Endothelial cell of umbilical vein (primary cell): Measurements from ENCODE around the gene SUPT5H. TPM values are rescaled to one million over a fixed set of nuclear protein-coding genes. Genes with fewer than 3 reads are reported as not detected.

ENCODE experiments used
- BruUV-seq: library from RNA; stranded (reverse); fragments of 400-500 nt; replicated peaks from 2 replicates; lab custom pipeline; 2021; lab: Mats Ljungman, UMichigan
- CTCF ChIA-PET: fragments of 300-600, 350-600 bp; sonication (Branson Sonifier 250); formaldehyde crosslinking; loops from one replicate; lab custom pipeline; 2021; ENCODE audit warnings: antibody characterized with exemption, inconsistent platforms; lab: Charles Lee
- POLR2A ChIA-PET: fragments of 300-600, 350-600 bp; sonication (Branson Sonifier 250); formaldehyde crosslinking; loops from one replicate; lab custom pipeline; 2021; ENCODE audit warnings: antibody characterized with exemption, inconsistent platforms; lab: Charles Lee
- DNase-seq: peaks from one replicate; pipeline ENCODE4 v3.0.0-alpha.2; 2011; ENCODE audit warnings: low read depth, low spot score
- FAIRE-seq: peaks from 2 replicates; lab custom pipeline; 2011; peaks lifted over from hg19 to GRCh38; lab: Jason Lieb, UNC
- H2AFZ ChIP-seq: 2 replicates; pipeline ENCODE4 v1.6.0; 2012; ENCODE audit warnings: low read depth, low read length, control low read depth, inconsistent platforms
- H3K27ac ChIP-seq: 2 replicates; pipeline ENCODE4 v1.5.1; 2011; ENCODE audit warnings: low read depth, mild to moderate bottlenecking, control low read depth, low read length, moderate library complexity; ENCODE audit not compliant: insufficient read depth
- H3K27me3 ChIP-seq, 2 experiments: 2 replicates each; pipeline versions ENCODE4 v1.6.0 to v1.6.1; 2011; ENCODE audit warnings: low read length in 2 of 2, mixed read lengths in 1 of 2; ENCODE audit not compliant: control insufficient read depth in 2 of 2, insufficient read depth in 2 of 2
- H3K36me3 ChIP-seq, 2 experiments: 2 replicates in 1 of 2; 3 replicates in 1 of 2; pipeline ENCODE4 v1.5.1; 2011; ENCODE audit warnings: low read length in 2 of 2, mild to moderate bottlenecking in 1 of 2, moderate library complexity in 1 of 2; ENCODE audit not compliant: control insufficient read depth in 2 of 2, insufficient read depth in 2 of 2; ENCODE audit errors: extremely low read depth in 1 of 2
- H3K4me1 ChIP-seq: 3 replicates; pipeline ENCODE4 v1.5.1; 2011; ENCODE audit warnings: mild to moderate bottlenecking, low read length; ENCODE audit not compliant: control insufficient read depth, insufficient read depth; ENCODE audit errors: extremely low read depth
- H3K4me2 ChIP-seq: 2 replicates; pipeline ENCODE4 v1.6.1; 2011; ENCODE audit warnings: low read length, control low read depth, mixed read lengths; ENCODE audit not compliant: insufficient read depth
- H3K4me3 ChIP-seq, 3 experiments: fragments of 200-600 bp in 1 of 3; sonication (generic), shearing (Covaris generic) in 1 of 3; replicated peaks in 1 of 3; 2 replicates each; pipeline ENCODE4 v1.5.1; 2011 to 2016; ENCODE audit warnings: control low read depth in 3 of 3, low read length in 3 of 3, mild to moderate bottlenecking in 2 of 3, inconsistent platforms in 1 of 3, low read depth in 1 of 3, moderate library complexity in 1 of 3; ENCODE audit not compliant: insufficient read depth in 1 of 3
- H3K79me2 ChIP-seq: 2 replicates; pipeline ENCODE4 v1.6.0; 2012; ENCODE audit warnings: low read length, inconsistent platforms; ENCODE audit not compliant: control insufficient read depth, insufficient read depth
- H3K9ac ChIP-seq: replicated peaks from 2 replicates; pipeline ENCODE3; 2011; ENCODE audit warnings: low read length, control low read depth; ENCODE audit not compliant: insufficient read depth; ENCODE audit errors: extremely low read depth
- H3K9me1 ChIP-seq: replicated peaks from 3 replicates; pipeline ENCODE4 v1.6.0; 2011; ENCODE audit warnings: mild to moderate bottlenecking, low read length; ENCODE audit not compliant: control insufficient read depth, insufficient read depth; ENCODE audit errors: extremely low read depth
- H3K9me3 ChIP-seq: replicated peaks from 2 replicates; pipeline ENCODE4 v1.5.1; 2012; ENCODE audit warnings: low read length, inconsistent platforms; ENCODE audit not compliant: control insufficient read depth, insufficient read depth
- H4K20me1 ChIP-seq: replicated peaks from 2 replicates; pipeline ENCODE3; 2011; ENCODE audit warnings: mild to moderate bottlenecking, low read length; ENCODE audit not compliant: control insufficient read depth, insufficient read depth; ENCODE audit errors: extremely low read depth
- EZH2 ChIP-seq: IDR thresholded peaks from 2 replicates; pipeline ENCODE4 v1.6.1; 2012; ENCODE audit warnings: borderline replicate concordance, low read depth, mild to moderate bottlenecking, moderate library complexity, low read length, inconsistent platforms; ENCODE audit not compliant: severe bottlenecking
- dilution Hi-C: fragments of 300-500 bp; cut with MboI; formaldehyde crosslinking; loops from one replicate; pipeline ENCODE4 v1.15.0; 2019; ENCODE audit warnings: low sequenced_read_pairs; ENCODE audit not compliant: extremely low pct_ligation_motif_present
- intact Hi-C: fragments of 100-400 bp; cut with micrococcal nuclease; formaldehyde crosslinking; loops from one replicate; pipeline ENCODE4 v1.10.0; 2022
- polyA plus RNA-seq, 4 experiments: library from polyadenylated mRNA; depleted of rRNA in 3 of 4; stranded (reverse) in 3 of 4; unstranded in 1 of 4; fragments of >200 nt; gene quantifications; 2 replicates each; pipeline versions ENCODE4 v1.2.1 to v1.2.3, GENCODE V29; 2011 to 2012; ENCODE audit warnings: missing spikeins in 1 of 4
- total RNA-seq: library from RNA; stranded (reverse); gene quantifications from 2 replicates; pipeline ENCODE4 v1.2.3, GENCODE V29; 2021
- TF ChIP-seq, protein P1 (sequence below): IDR thresholded peaks from 2 replicates; pipeline ENCODE4 v1.6.1; 2011; ENCODE audit not compliant: insufficient read depth, insufficient read length

The SUPT5H gene
- total and polyA plus RNA-seq, 2 donors (not counting 3 experiments of a cell fraction or from before 2014, with no cell fraction given): 87.6 to 120 TPM

DNA sequence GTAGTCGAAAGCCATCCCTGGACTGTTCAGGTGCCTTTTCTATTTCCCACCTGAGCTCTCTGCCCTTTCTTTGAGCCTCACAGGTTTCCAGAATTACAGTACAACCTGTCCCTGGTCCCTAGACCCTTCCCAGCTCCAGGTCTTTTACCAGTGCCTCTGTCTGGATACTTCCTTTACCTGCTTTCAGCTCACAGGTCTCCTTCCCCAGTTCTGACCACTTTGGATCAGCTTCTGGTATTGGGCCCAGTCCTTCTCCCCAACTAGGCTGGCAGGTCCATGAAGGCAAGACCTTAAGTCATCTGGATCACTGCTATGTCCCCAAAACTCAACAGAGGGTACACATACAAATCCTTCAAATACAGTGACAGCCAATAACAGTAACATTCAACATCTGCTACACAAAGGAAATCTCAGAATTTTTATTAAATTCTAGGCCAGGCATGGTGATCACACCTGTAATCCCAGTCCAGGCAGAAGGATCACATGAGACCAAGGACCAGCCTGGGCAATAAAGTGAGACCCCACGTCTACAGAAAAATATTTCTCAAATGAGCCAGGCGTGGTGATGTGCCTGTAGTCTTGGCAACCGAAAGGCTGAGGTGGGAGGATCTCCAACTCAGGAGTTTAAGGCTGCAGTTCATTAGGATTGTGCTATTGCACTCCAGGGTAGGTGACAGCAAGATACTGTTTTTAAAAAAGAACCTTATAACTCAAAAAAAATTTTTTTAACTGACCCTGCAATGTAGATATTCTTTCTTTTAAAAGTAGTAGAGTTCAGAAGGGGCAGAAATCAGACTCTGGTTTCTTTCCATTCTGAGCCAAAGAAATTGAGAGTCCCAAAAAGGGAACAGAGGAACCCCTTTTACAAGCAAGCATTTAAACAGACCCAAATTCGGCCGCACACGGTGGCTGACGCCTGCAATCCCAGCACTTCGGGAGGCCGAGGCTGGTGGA, 11.0 kb upstream of the SUPT5H start:
- Histone ChIP-seq H3K9ac (peak overlapping the region; percentile 100), H3K27me3 (no peaks in the 10 kb centered on the region), H3K4me1 (peaks cover 29% of the 10 kb centered on the region), H2AFZ (no peak overlapping the region), H3K79me2 (peaks cover 31% of the 10 kb centered on the region), H3K36me3 (peaks cover 11 to 16% of the 10 kb centered on the region in 2 experiments), H3K4me3 (peak overlapping the region; percentile 96), H3K9me3 (no peaks in the 10 kb centered on the region), H3K9me1 (no peaks in the 10 kb centered on the region), H3K27ac (peak overlapping the region; percentile 96), H3K4me2 (peak overlapping the region; percentile 84), H4K20me1 (no peaks in the 10 kb centered on the region)
- intact Hi-C loops: loop anchor here (5.0 kb wide), 1 partner anchor 92 kb away; the partner anchor contains the start of gene SAMD4B
- dilution Hi-C loops: no loop called here
- FAIRE-seq (no peak), DNase-seq (no peak)
- BruUV-seq: TSS peak; percentile 42
- POLR2A ChIA-PET: interaction anchor here (0.6 to 1.7 kb wide), 5 partner anchors 10 to 43 kb away, joined by 3 to 18 read pairs (median 9); partner anchors contain the start of gene PLEKHG2
- CTCF ChIA-PET: interaction anchor here (1.5 to 1.8 kb wide), 3 partner anchors 20 to 36 kb away, joined by 6 to 13 read pairs (median 9); partner anchors contain the start of gene PLEKHG2
- TF ChIP-seq, protein P1, sequence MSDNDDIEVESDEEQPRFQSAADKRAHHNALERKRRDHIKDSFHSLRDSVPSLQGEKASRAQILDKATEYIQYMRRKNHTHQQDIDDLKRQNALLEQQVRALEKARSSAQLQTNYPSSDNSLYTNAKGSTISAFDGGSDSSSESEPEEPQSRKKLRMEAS: no peak
- no peak for TF ChIP-seq EZH2
